Epithelial cell of proximal tubule (primary cell): ENCODE results near the gene U2AF2. TPM values are rescaled to one million over a fixed set of nuclear protein-coding genes. Genes with fewer than 3 reads are reported as not detected.

ENCODE experiments used
- DNase-seq: peaks from one replicate; pipeline ENCODE4 v3.0.0-alpha.2; 2011; ENCODE audit warnings: low read depth
- H3K4me3 ChIP-seq: 2 replicates; pipeline ENCODE4 v1.5.1; 2011; ENCODE audit warnings: low read depth, mild to moderate bottlenecking, low read length
- CTCF ChIP-seq: conservative IDR thresholded peaks from 2 replicates; pipeline ENCODE4 v1.5.1; 2012; ENCODE audit warnings: low read depth, mild to moderate bottlenecking, low read length
- total RNA-seq: library from RNA; depleted of rRNA; stranded (reverse); fragments of >200 nt; gene quantifications from 2 replicates; pipeline ENCODE4 v1.2.3, GENCODE V29; 2015

The U2AF2 gene
- total RNA-seq, 1 donor from 2014 or later: 142 TPM

DNA sequence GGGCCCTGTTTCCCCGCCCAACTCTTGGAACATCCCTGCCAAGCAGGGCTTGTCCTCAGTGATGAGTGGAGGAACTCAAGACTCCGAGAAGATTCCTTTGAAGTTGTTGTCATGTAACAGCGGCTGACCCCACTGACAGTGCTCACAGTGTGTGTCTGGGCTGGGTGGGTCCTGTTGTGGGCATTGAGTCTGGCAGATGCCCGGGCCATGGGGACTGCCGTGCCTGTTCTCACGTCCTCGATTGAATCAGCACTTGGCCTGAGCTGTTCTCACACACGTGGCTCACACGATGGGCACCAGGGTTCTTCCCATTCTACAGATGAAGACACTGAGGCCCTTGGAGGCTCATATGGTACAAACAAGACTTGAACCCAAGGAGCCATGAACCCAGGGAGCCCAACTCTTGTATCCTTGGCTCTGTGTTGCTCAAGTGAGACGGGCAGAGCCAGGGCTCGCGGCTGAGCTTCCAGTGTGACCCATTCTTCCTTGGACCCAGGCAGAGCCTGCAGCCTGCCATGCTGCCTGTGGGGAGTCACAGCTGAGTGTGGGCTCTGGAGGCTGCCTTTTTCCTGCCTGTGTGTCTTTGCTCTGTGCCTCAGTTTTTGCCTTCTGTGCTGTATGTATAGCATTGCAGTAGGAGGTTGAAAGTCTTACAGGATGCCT lies 11.6 kb downstream of the U2AF2 start:
- DNase-seq: no peak
- H3K4me3 ChIP-seq: no peak overlapping the region
- no peak for TF ChIP-seq CTCF

- no peak for DNase-seq
- TF ChIP-seq CTCF: no peak
- no peak overlapping the region for H3K4me3 ChIP-seq
Measured at GRCh38 chr19:55667006-55667381, 12.2 kb downstream of the U2AF2 start.

- no peak for DNase-seq
- no peak overlapping the region for H3K4me3 ChIP-seq
- TF ChIP-seq CTCF: no peak
Measured at GRCh38 chr19:55667511-55667910, 12.7 kb downstream of the U2AF2 start.

- TF ChIP-seq CTCF: no peak
- DNase-seq: no peak
- no peak overlapping the region for H3K4me3 ChIP-seq
Measured at GRCh38 chr19:55667958-55668357, 13.1 kb downstream of the U2AF2 start.

GRCh38 chr19:55668603-55669348 lies 13.9 kb downstream of the U2AF2 start:
- DNase-seq: no peak
- no peak overlapping the region for H3K4me3 ChIP-seq
- TF ChIP-seq CTCF: no peak

GRCh38 chr19:55669418-55670279 lies 14.8 kb downstream of the U2AF2 start:
- TF ChIP-seq CTCF: no peak
- no peak for DNase-seq
- H3K4me3 ChIP-seq: no peak overlapping the region
